ENCODE data around the gene CCDC146. TPM values are rescaled to one million over a fixed set of nuclear protein-coding genes. Genes with fewer than 3 reads are reported as not detected.

CCDC146 gene
- total and polyA plus RNA-seq, 12 donors, result 1.7 to 10.8 (median 7.0) TPM

DNA sequence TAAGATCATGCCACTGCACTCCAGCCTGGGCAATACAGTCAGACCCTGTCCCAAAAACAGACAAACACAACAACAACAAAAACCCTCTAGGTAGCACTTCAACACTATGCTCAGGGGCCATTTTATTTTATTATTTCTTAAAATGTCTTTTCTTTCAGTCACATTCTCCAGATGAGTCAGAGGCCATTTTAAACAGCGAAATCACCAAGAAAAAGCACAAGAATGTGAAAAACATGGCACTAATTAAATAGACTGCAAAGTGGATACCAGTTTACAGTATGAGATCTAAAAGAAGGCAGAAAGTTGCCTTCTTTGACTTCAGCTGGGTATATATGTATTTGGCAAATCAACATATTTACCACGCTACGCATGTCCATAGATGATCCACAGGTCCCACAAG, 83.3 kb downstream of the CCDC146 start:
- intact Hi-C loops (cut with DNase I), result no loop called here
- 98% methylated on average over 3 of the region's 3 CpGs for WGBS, 2 donors
- Histone ChIP-seq H3K4me1 (peaks cover 0 to 15% (median 0%) of the 10 kb centered on the region in 9 donors), H3K9me3 (peaks cover 0 to 22% (median 9%) of the 10 kb centered on the region in 11 donors), H3K36me3 (no peaks in the 10 kb centered on the region), H3K4me3 (no peak overlapping the region), H3K27ac (no peak overlapping the region), H3K27me3 (no peaks in the 10 kb centered on the region)
- no peak for ATAC-seq
- TF ChIP-seq, protein P1, sequence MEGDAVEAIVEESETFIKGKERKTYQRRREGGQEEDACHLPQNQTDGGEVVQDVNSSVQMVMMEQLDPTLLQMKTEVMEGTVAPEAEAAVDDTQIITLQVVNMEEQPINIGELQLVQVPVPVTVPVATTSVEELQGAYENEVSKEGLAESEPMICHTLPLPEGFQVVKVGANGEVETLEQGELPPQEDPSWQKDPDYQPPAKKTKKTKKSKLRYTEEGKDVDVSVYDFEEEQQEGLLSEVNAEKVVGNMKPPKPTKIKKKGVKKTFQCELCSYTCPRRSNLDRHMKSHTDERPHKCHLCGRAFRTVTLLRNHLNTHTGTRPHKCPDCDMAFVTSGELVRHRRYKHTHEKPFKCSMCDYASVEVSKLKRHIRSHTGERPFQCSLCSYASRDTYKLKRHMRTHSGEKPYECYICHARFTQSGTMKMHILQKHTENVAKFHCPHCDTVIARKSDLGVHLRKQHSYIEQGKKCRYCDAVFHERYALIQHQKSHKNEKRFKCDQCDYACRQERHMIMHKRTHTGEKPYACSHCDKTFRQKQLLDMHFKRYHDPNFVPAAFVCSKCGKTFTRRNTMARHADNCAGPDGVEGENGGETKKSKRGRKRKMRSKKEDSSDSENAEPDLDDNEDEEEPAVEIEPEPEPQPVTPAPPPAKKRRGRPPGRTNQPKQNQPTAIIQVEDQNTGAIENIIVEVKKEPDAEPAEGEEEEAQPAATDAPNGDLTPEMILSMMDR (IDR thresholded peaks at IDR 0.05), result no peak
- DNase-seq, result no peak

DNA sequence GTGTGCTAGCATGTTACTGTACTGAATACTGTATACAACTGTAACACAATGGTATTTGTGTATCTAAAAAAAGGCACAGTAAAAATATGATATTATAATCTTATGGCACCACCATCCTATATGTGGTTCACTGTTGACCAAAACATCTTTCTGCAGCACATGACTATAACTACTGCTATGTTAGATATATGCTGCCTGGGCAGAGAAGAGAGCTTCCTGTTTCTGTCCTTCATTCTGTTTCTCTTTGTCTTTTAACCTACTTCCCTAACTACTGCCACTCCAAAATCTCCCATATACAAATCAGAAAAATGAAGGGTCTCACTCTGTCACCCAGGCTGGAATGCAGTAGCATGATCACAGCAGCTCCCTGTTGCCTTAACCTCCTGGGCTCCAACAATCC, 86.0 kb downstream of the CCDC146 start:
- DNase-seq, result no peak
- no peak overlapping the region for H3K27ac ChIP-seq
- ATAC-seq, result no peak
- no peak overlapping the region for H3K4me3 ChIP-seq
- H3K27me3 ChIP-seq, result no peaks in the 10 kb centered on the region
- intact Hi-C loops (cut with DNase I), result no loop called here
- no peaks in the 10 kb centered on the region for H3K36me3 ChIP-seq
- H3K9me3 ChIP-seq, result peaks cover 0 to 22% (median 9%) of the 10 kb centered on the region in 11 donors
- TF ChIP-seq, protein P1 (IDR thresholded peaks at IDR 0.05), result no peak
- H3K4me1 ChIP-seq, result peaks cover 0 to 4% (median 0%) of the 10 kb centered on the region in 9 donors

DNA sequence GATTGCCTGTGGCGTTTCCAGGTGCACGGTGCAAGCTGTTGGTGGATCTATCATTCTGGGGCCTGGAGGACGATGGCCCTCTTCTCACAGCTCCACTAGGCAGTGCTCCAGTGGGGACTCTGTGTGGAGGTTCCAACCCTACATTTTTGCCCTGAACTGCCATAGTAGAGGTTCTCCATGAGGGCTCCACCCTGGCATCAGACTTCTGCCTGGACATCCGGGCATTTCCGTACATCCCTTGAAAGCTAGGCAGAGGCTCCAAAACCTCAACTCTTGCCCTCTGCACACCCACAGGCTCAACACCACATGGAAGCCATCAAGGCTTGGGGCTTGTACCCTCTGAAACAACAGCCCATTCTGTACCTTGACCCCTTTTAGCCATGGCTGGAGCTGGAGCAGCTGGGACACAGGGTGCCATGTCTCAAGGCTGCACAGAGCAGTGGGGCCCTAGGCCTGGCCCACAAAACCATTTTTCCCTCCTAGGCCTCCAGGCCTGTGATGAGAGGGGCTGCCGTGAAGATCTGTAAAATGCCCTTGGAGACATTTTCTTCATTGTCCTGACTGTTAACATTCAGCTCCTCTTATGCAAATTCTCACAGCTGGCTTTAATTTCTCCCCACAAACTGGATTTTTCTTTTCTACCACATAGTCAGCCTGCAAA, 87.2 kb downstream of the CCDC146 start:
- H3K36me3 ChIP-seq, result no peaks in the 10 kb centered on the region
- H3K27ac ChIP-seq, result no peak overlapping the region
- ATAC-seq (no peak), DNase-seq (no peak)
- intact Hi-C loops (cut with DNase I), result no loop called here
- TF ChIP-seq, protein P1 (IDR thresholded peaks at IDR 0.05), result no peak
- no peak overlapping the region for H3K4me3 ChIP-seq
- peaks cover 0 to 23% (median 9%) of the 10 kb centered on the region in 11 donors for H3K9me3 ChIP-seq
- H3K4me1 ChIP-seq, result peaks cover 0 to 4% (median 0%) of the 10 kb centered on the region in 9 donors
- H3K27me3 ChIP-seq, result no peaks in the 10 kb centered on the region
- 94 to 97% methylated on average over 6 of the region's 6 CpGs for WGBS, 2 donors

DNA sequence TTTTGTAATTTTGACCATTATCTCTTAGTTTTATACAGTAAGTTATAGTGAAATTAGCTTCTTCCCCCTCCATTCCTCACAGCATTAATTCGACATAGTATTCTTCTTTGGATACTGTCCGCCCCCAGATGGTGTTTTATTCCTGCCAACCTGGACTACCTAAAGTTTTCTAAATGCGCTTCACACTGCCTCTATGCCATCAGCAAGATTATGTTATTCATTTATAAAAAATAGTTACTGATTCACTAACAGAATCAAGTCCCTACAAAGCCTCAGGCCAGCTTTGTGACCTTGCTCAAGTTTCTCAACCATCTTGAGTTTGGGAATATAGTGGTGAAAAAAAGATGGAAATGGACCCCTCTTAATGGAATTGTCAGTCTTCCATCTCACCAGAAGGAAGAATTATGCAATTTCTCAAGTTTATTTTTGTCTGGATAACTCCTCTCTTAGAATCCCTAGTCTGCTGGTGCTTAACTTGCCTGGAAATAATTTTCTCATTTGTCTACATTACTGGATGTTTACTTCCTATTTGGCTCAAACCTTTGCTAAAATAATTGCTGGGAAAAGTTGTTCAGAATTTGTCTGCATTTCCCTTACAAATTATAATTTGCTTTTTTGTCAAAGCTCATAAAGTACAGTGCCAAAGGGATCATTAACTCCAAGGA, 93.9 kb downstream of the CCDC146 start:
- 90 to 98% methylated on average over 3 of the region's 3 CpGs for WGBS, 2 donors

More for the DNA sequence above, 93.9 kb downstream of the CCDC146 start:
- DNase-seq (no peak), ATAC-seq (no peak)
- intact Hi-C loops (cut with DNase I), result no loop called here
- no peaks in the 10 kb centered on the region for H3K27me3 ChIP-seq
- TF ChIP-seq, protein P1 (IDR thresholded peaks at IDR 0.05), result no peak
- peaks cover 0 to 17% (median 0%) of the 10 kb centered on the region in 11 donors for H3K9me3 ChIP-seq
- H3K4me3 ChIP-seq, result no peak overlapping the region
- H3K36me3 ChIP-seq, result no peaks in the 10 kb centered on the region
- H3K4me1 ChIP-seq, result peaks cover 0 to 7% (median 0%) of the 10 kb centered on the region in 9 donors
- H3K27ac ChIP-seq, result no peak overlapping the region

All from heart right ventricle (tissue), 16 donors.